A549 (cell line): ENCODE measurements around the gene BABAM2.

Source experiments
- CHD2 ChIP-seq: fragments of 150-350 bp; IDR thresholded peaks from 2 replicates; pipeline ENCODE4 v1.6.1; 2014; ENCODE audit warnings: low read length; ENCODE audit not compliant: partially characterized antibody
- EP300 ChIP-seq, 2 experiments: fragments of >200 bp; sonication (Bioruptor Twin); formaldehyde crosslinking; IDR thresholded peaks; 2 replicates in 1 of 2; 3 replicates in 1 of 2; pipeline ENCODE4 v1.6.1; 2016 to 2017
- KDM1A ChIP-seq: fragments of 200-600 bp; sonication (generic); IDR thresholded peaks from 2 replicates; pipeline ENCODE4 v1.6.1; 2016; ENCODE audit warnings: low read depth, mild to moderate bottlenecking
- MAZ ChIP-seq: fragments of 150-350 bp; IDR thresholded peaks from 2 replicates; pipeline ENCODE4 v1.6.1; 2014; ENCODE audit warnings: antibody characterized with exemption, low read depth, low read length, borderline replicate concordance
- PHF8 ChIP-seq: fragments of 200-600 bp; sonication (generic); IDR thresholded peaks from 2 replicates; pipeline ENCODE4 v1.6.1; 2016; ENCODE audit warnings: low read depth, mild to moderate bottlenecking, antibody characterized with exemption, moderate library complexity, borderline replicate concordance
- POLR2A ChIP-seq: IDR thresholded peaks from 2 replicates; pipeline ENCODE4 v1.6.1; 2012; ENCODE audit warnings: mild to moderate bottlenecking, low read length
- RFX5 ChIP-seq: fragments of 450-650 bp; IDR thresholded peaks from 2 replicates; pipeline ENCODE4 v1.7.1; 2014; ENCODE audit warnings: antibody characterized with exemption, mild to moderate bottlenecking, moderate library complexity
- RNF2 ChIP-seq: fragments of 200-600 bp; sonication (generic); IDR thresholded peaks from 2 replicates; pipeline ENCODE4 v1.6.1; 2016; ENCODE audit warnings: low read depth, mild to moderate bottlenecking, antibody characterized with exemption, moderate library complexity, borderline replicate concordance
- SMC3 ChIP-seq: fragments of >200 bp; sonication (Bioruptor Twin); formaldehyde crosslinking; IDR thresholded peaks from 3 replicates; pipeline ENCODE4 v1.6.1; 2018; ENCODE audit warnings: inconsistent platforms
- SREBF2 ChIP-seq: fragments of 450-650 bp; IDR thresholded peaks from 2 replicates; pipeline ENCODE4 v1.6.1; 2014; ENCODE audit warnings: mild to moderate bottlenecking, moderate library complexity
- ZNF302 ChIP-seq: fragments of 250-450 bp; sonication (Bioruptor Pico); IDR thresholded peaks from 2 replicates; pipeline ENCODE4 v1.9.0; 2021; ENCODE audit warnings: inconsistent platforms, mild to moderate bottlenecking, moderate library complexity
- TF ChIP-seq, protein P1 (sequence below): fragments of >200 bp; sonication (Bioruptor Twin); formaldehyde crosslinking; IDR thresholded peaks from 3 replicates; pipeline ENCODE4 v1.5.1; 2016
- TF ChIP-seq, protein P2 (sequence below): fragments of 200-600 bp; sonication (generic); IDR thresholded peaks from 2 replicates; pipeline ENCODE4 v1.6.1; 2016; ENCODE audit warnings: antibody characterized with exemption, mild to moderate bottlenecking, moderate library complexity
- TF ChIP-seq, protein P3 (sequence below): fragments of 450-650 bp; IDR thresholded peaks from 2 replicates; pipeline ENCODE4 v1.6.1; 2014; ENCODE audit warnings: antibody characterized with exemption

DNA sequence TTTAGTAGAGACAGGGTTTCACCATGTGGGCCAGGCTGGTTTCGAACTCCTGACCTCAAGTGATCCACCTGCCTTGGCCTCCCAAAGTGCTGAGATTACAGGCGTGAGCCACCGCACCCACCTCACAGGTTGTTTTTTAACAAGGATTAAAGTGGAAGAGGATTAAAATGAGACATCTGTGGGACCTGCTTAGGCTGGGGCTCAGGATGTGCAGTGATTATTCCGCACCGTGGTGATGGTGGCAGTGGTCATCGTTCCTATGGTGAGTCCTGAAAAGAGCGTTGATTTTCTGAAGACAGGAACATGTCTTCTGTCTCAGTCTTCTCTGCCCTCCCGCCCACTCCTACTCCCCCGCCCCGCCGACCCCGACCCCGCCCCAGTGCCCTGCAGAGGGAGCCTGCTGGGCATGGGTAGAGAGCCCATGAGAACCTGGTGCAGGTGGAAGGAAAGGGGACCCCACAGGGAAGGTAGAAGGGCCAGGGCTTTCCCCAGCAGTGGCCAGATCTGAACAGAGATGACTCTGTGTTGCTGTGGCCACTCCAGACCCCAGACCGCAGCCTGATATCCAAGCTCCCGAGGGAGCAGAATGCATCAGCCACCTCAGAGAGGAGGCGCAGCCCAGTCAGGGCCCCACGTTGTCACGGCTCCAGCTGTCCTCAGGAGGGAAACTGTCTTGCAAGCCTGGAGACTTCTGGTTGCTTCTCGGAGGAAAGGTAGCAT, 467.6 kb downstream of the BABAM2 start:
- TF ChIP-seq, protein P1, sequence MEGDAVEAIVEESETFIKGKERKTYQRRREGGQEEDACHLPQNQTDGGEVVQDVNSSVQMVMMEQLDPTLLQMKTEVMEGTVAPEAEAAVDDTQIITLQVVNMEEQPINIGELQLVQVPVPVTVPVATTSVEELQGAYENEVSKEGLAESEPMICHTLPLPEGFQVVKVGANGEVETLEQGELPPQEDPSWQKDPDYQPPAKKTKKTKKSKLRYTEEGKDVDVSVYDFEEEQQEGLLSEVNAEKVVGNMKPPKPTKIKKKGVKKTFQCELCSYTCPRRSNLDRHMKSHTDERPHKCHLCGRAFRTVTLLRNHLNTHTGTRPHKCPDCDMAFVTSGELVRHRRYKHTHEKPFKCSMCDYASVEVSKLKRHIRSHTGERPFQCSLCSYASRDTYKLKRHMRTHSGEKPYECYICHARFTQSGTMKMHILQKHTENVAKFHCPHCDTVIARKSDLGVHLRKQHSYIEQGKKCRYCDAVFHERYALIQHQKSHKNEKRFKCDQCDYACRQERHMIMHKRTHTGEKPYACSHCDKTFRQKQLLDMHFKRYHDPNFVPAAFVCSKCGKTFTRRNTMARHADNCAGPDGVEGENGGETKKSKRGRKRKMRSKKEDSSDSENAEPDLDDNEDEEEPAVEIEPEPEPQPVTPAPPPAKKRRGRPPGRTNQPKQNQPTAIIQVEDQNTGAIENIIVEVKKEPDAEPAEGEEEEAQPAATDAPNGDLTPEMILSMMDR: no peak
- TF ChIP-seq MAZ (no peak), ZNF302 (CRISPR knock-in tag) (no peak), SREBF2 (no peak), RNF2 (no peak), SMC3 (no peak), KDM1A (no peak), RFX5 (no peak), POLR2A (no peak), CHD2 (no peak), PHF8 (no peak), EP300 (IDR thresholded peaks at IDR 0.05) (no peak)
- TF ChIP-seq, protein P2, sequence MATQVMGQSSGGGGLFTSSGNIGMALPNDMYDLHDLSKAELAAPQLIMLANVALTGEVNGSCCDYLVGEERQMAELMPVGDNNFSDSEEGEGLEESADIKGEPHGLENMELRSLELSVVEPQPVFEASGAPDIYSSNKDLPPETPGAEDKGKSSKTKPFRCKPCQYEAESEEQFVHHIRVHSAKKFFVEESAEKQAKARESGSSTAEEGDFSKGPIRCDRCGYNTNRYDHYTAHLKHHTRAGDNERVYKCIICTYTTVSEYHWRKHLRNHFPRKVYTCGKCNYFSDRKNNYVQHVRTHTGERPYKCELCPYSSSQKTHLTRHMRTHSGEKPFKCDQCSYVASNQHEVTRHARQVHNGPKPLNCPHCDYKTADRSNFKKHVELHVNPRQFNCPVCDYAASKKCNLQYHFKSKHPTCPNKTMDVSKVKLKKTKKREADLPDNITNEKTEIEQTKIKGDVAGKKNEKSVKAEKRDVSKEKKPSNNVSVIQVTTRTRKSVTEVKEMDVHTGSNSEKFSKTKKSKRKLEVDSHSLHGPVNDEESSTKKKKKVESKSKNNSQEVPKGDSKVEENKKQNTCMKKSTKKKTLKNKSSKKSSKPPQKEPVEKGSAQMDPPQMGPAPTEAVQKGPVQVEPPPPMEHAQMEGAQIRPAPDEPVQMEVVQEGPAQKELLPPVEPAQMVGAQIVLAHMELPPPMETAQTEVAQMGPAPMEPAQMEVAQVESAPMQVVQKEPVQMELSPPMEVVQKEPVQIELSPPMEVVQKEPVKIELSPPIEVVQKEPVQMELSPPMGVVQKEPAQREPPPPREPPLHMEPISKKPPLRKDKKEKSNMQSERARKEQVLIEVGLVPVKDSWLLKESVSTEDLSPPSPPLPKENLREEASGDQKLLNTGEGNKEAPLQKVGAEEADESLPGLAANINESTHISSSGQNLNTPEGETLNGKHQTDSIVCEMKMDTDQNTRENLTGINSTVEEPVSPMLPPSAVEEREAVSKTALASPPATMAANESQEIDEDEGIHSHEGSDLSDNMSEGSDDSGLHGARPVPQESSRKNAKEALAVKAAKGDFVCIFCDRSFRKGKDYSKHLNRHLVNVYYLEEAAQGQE: no peak
- TF ChIP-seq, protein P3, sequence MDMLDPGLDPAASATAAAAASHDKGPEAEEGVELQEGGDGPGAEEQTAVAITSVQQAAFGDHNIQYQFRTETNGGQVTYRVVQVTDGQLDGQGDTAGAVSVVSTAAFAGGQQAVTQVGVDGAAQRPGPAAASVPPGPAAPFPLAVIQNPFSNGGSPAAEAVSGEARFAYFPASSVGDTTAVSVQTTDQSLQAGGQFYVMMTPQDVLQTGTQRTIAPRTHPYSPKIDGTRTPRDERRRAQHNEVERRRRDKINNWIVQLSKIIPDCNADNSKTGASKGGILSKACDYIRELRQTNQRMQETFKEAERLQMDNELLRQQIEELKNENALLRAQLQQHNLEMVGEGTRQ: no peak
